GM23338 (cell line): ENCODE measurements around the gene FGFR2. TPM values are rescaled to one million over a fixed set of nuclear protein-coding genes. Genes with fewer than 3 reads are reported as not detected.

Experiments used
- ATAC-seq: fragments of 200-7000 bp; cut with Tn5 transposase; 3 replicates; pipeline ENCODE4 v1.9.1; 2020
- DNase-seq: peaks from one replicate; pipeline ENCODE4 v3.0.0-alpha.2; 2015; ENCODE audit warnings: low spot score
- H2AFZ ChIP-seq: fragments of 200-600 bp; sonication (generic); 2 replicates; pipeline ENCODE4 v1.8.0; 2016; ENCODE audit warnings: antibody characterized with exemption, mild to moderate bottlenecking, moderate library complexity
- H3F3A ChIP-seq: fragments of 200-600 bp; sonication (generic); replicated peaks from 2 replicates; pipeline ENCODE4 v1.8.0; 2017; ENCODE audit warnings: antibody characterized with exemption, mixed run types, low read depth
- H3K27ac ChIP-seq: fragments of 200-600 bp; sonication (generic); 2 replicates; pipeline ENCODE4 v1.6.1; 2016; ENCODE audit warnings: low read depth
- H3K27me3 ChIP-seq: fragments of 200-600 bp; sonication (generic); 2 replicates; pipeline ENCODE4 v1.8.0; 2016; ENCODE audit warnings: mild to moderate bottlenecking, mixed run types, moderate library complexity; ENCODE audit not compliant: insufficient read depth
- H3K36me3 ChIP-seq: fragments of 200-600 bp; sonication (generic); 2 replicates; pipeline ENCODE4 v1.8.0; 2016; ENCODE audit warnings: mild to moderate bottlenecking; ENCODE audit not compliant: insufficient read depth
- H3K4me1 ChIP-seq: fragments of 200-600 bp; sonication (generic); 2 replicates; pipeline ENCODE4 v1.8.0; 2016; ENCODE audit warnings: mild to moderate bottlenecking, moderate library complexity; ENCODE audit not compliant: insufficient read depth
- H3K4me2 ChIP-seq: fragments of 200-600 bp; sonication (generic); 2 replicates; pipeline ENCODE4 v1.7.1; 2017; ENCODE audit warnings: mixed run types
- H3K4me3 ChIP-seq: fragments of 200-600 bp; sonication (generic); 2 replicates; pipeline ENCODE4 v1.6.1; 2016; ENCODE audit warnings: mixed run types
- H3K79me2 ChIP-seq: fragments of 200-600 bp; sonication (generic); replicated peaks from 2 replicates; pipeline ENCODE4 v1.8.0; 2017; ENCODE audit warnings: mild to moderate bottlenecking; ENCODE audit not compliant: insufficient read depth
- H3K9me2 ChIP-seq: fragments of 200-600 bp; sonication (generic); 2 replicates; pipeline ENCODE4 v1.8.0; 2017; ENCODE audit not compliant: insufficient read depth
- H4K20me1 ChIP-seq: fragments of 200-600 bp; sonication (generic); replicated peaks from 2 replicates; pipeline ENCODE4 v1.8.0; 2017; ENCODE audit warnings: mild to moderate bottlenecking; ENCODE audit not compliant: insufficient read depth
- H3K27ac Mint-ChIP-seq: 2 replicates; pipeline ENCODE4 v1.8.0; 2020; ENCODE audit warnings: inconsistent platforms, mild to moderate bottlenecking, moderate library complexity, mixed read lengths
- H3K27me3 Mint-ChIP-seq: 3 replicates; pipeline ENCODE4 v1.8.0; 2022; ENCODE audit warnings: low read depth, mild to moderate bottlenecking, moderate library complexity, mixed read lengths, inconsistent platforms; ENCODE audit not compliant: insufficient read depth, poor library complexity
- H3K36me3 Mint-ChIP-seq: 3 replicates; pipeline ENCODE4 v1.8.0; 2021; ENCODE audit warnings: low read depth, mild to moderate bottlenecking, inconsistent platforms, moderate library complexity, mixed read lengths
- H3K4me1 Mint-ChIP-seq: 3 replicates; pipeline ENCODE4 v1.8.0; 2020; ENCODE audit warnings: mild to moderate bottlenecking, inconsistent platforms, mixed read lengths
- H3K4me3 Mint-ChIP-seq: 3 replicates; pipeline ENCODE4 v1.8.0; 2021; ENCODE audit warnings: moderate library complexity, mild to moderate bottlenecking, inconsistent platforms, mixed read lengths
- H3K9me3 Mint-ChIP-seq: 3 replicates; pipeline ENCODE4 v1.8.0; 2020; ENCODE audit warnings: moderate library complexity, mild to moderate bottlenecking, inconsistent platforms, mixed read lengths
- CREB1 ChIP-seq: fragments of 250-450 bp; sonication (Bioruptor Pico); IDR thresholded peaks from 2 replicates; pipeline ENCODE4 v1.5.0; 2020; ENCODE audit warnings: low read depth, mild to moderate bottlenecking, moderate library complexity
- EZH2 ChIP-seq: fragments of 200-600 bp; sonication (generic); IDR thresholded peaks from one replicate; pipeline ENCODE4 v1.8.0; 2017; ENCODE audit warnings: antibody characterized with exemption, mild to moderate bottlenecking, low read depth; ENCODE audit not compliant: unreplicated experiment
- EZH2phosphoT487 ChIP-seq: fragments of 200-600 bp; sonication (generic); IDR thresholded peaks from one replicate; pipeline ENCODE4 v1.8.1; 2018; ENCODE audit warnings: antibody characterized with exemption; ENCODE audit not compliant: unreplicated experiment
- JUNB ChIP-seq: IDR thresholded peaks from one replicate; pipeline ENCODE4 v1.6.1; 2016; ENCODE audit warnings: antibody characterized with exemption; ENCODE audit not compliant: unreplicated experiment
- NANOG ChIP-seq: IDR thresholded peaks from 2 replicates; pipeline ENCODE4 v1.6.1; 2016; ENCODE audit warnings: antibody characterized with exemption, borderline replicate concordance
- POLR2AphosphoS5 ChIP-seq: IDR thresholded peaks from 2 replicates; pipeline ENCODE4 v1.6.1; 2016; ENCODE audit warnings: antibody characterized with exemption, low read depth
- STAT1 ChIP-seq: IDR thresholded peaks from one replicate; pipeline ENCODE4 v1.6.1; 2016; ENCODE audit warnings: antibody characterized with exemption; ENCODE audit not compliant: unreplicated experiment
- ZNF114 ChIP-seq: fragments of 250-450 bp; sonication (Bioruptor Pico); IDR thresholded peaks from 2 replicates; pipeline ENCODE4 v1.5.0; 2020; ENCODE audit warnings: mild to moderate bottlenecking, moderate library complexity
- ZNF331 ChIP-seq: fragments of 250-450 bp; sonication (Bioruptor Pico); IDR thresholded peaks from 2 replicates; pipeline ENCODE4 v1.5.0; 2020; ENCODE audit warnings: low read depth, mild to moderate bottlenecking, moderate library complexity
- polyA plus RNA-seq: library from polyadenylated mRNA; unstranded; fragments of >200 nt; fragmentation: Nextera tagmentation; extraction: Ambion mirVana; gene quantifications from 2 replicates; pipeline ENCODE4 v1.2.1, GENCODE V29; 2016
- total RNA-seq: library from RNA; depleted of rRNA; stranded (reverse); fragments of >200 nt; shearing (Covaris generic); gene quantifications from 2 replicates; pipeline ENCODE4 v1.2.3, GENCODE V29; 2014
- TF ChIP-seq, protein P1 (sequence below), 2 experiments: fragments of 200-600 bp in 1 of 2; sonication (generic) in 1 of 2; conservative IDR thresholded peaks; 2 replicates each; pipeline versions ENCODE4 v1.5.1 to v1.6.1; 2016 to 2017; ENCODE audit warnings: antibody characterized with exemption in 2 of 2, low read depth in 2 of 2, mild to moderate bottlenecking in 2 of 2, moderate library complexity in 1 of 2
- TF ChIP-seq, protein P2 (sequence below): IDR thresholded peaks from 2 replicates; pipeline ENCODE4 v1.6.1; 2016; ENCODE audit warnings: antibody characterized with exemption
- TF ChIP-seq, protein P3 (sequence below): fragments of 250-450 bp; sonication (Bioruptor Pico); IDR thresholded peaks from 2 replicates; pipeline ENCODE4 v1.5.0; 2020; ENCODE audit warnings: mild to moderate bottlenecking, moderate library complexity
- TF ChIP-seq, protein P4 (sequence below): IDR thresholded peaks from one replicate; pipeline ENCODE4 v1.6.1; 2018; ENCODE audit warnings: antibody characterized with exemption; ENCODE audit not compliant: unreplicated experiment

The FGFR2 gene
- total and polyA plus RNA-seq, 2 experiments from 2014 or later, result 31.1 to 106 TPM

DNA sequence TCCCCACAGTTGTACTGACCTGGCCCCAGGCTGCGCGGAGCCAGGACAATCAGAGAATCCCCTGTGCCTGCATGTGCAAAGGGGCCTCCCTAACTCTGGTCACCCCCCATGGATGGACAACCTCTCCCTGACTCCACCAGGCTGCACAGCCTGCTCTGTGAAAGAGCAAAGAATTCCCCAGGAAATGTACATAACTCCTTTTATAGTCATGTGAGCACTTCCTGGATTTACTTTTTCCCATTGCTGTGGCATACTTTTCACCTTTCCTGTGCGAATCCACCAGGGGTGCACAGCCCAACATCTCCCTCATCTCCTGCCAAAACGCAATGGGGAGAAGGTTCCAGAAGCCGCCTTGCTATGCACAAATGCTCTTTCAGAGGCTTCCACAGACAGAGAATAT lies 27.9 kb downstream of the FGFR2 start:
- H3K36me3 Mint-ChIP-seq, result peaks cover 16% of the 10 kb centered on the region
- no peaks in the 10 kb centered on the region for H3K9me2 ChIP-seq
- no peaks in the 10 kb centered on the region for H3K9me3 Mint-ChIP-seq
- peak overlapping the region; percentile 23; the same call in 1 of the 3 replicates for H3K4me3 Mint-ChIP-seq
- peaks cover 100% of the 10 kb centered on the region for H3K79me2 ChIP-seq
- DNase-seq (no peak), ATAC-seq (peak; percentile 6; the same call in 1 of the 3 replicates)
- no peak overlapping the region; the same call in 1 of the 2 replicates for H3K27ac Mint-ChIP-seq
- no peak overlapping the region for H2AFZ ChIP-seq
- TF ChIP-seq, protein P1, sequence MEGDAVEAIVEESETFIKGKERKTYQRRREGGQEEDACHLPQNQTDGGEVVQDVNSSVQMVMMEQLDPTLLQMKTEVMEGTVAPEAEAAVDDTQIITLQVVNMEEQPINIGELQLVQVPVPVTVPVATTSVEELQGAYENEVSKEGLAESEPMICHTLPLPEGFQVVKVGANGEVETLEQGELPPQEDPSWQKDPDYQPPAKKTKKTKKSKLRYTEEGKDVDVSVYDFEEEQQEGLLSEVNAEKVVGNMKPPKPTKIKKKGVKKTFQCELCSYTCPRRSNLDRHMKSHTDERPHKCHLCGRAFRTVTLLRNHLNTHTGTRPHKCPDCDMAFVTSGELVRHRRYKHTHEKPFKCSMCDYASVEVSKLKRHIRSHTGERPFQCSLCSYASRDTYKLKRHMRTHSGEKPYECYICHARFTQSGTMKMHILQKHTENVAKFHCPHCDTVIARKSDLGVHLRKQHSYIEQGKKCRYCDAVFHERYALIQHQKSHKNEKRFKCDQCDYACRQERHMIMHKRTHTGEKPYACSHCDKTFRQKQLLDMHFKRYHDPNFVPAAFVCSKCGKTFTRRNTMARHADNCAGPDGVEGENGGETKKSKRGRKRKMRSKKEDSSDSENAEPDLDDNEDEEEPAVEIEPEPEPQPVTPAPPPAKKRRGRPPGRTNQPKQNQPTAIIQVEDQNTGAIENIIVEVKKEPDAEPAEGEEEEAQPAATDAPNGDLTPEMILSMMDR (conservative IDR thresholded peaks at IDR 0.05; ENCODE audit: low read depth in 2 of 2), result no peak
- TF ChIP-seq EZH2 (no peak), STAT1 (no peak), ZNF114 (CRISPR knock-in tag) (no peak), CREB1 (CRISPR knock-in tag) (no peak), POLR2AphosphoS5 (no peak), NANOG (no peak), JUNB (no peak), ZNF331 (CRISPR knock-in tag) (no peak), EZH2phosphoT487 (no peak)
- TF ChIP-seq, protein P2, sequence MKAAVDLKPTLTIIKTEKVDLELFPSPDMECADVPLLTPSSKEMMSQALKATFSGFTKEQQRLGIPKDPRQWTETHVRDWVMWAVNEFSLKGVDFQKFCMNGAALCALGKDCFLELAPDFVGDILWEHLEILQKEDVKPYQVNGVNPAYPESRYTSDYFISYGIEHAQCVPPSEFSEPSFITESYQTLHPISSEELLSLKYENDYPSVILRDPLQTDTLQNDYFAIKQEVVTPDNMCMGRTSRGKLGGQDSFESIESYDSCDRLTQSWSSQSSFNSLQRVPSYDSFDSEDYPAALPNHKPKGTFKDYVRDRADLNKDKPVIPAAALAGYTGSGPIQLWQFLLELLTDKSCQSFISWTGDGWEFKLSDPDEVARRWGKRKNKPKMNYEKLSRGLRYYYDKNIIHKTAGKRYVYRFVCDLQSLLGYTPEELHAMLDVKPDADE, result no peak
- TF ChIP-seq, protein P3, sequence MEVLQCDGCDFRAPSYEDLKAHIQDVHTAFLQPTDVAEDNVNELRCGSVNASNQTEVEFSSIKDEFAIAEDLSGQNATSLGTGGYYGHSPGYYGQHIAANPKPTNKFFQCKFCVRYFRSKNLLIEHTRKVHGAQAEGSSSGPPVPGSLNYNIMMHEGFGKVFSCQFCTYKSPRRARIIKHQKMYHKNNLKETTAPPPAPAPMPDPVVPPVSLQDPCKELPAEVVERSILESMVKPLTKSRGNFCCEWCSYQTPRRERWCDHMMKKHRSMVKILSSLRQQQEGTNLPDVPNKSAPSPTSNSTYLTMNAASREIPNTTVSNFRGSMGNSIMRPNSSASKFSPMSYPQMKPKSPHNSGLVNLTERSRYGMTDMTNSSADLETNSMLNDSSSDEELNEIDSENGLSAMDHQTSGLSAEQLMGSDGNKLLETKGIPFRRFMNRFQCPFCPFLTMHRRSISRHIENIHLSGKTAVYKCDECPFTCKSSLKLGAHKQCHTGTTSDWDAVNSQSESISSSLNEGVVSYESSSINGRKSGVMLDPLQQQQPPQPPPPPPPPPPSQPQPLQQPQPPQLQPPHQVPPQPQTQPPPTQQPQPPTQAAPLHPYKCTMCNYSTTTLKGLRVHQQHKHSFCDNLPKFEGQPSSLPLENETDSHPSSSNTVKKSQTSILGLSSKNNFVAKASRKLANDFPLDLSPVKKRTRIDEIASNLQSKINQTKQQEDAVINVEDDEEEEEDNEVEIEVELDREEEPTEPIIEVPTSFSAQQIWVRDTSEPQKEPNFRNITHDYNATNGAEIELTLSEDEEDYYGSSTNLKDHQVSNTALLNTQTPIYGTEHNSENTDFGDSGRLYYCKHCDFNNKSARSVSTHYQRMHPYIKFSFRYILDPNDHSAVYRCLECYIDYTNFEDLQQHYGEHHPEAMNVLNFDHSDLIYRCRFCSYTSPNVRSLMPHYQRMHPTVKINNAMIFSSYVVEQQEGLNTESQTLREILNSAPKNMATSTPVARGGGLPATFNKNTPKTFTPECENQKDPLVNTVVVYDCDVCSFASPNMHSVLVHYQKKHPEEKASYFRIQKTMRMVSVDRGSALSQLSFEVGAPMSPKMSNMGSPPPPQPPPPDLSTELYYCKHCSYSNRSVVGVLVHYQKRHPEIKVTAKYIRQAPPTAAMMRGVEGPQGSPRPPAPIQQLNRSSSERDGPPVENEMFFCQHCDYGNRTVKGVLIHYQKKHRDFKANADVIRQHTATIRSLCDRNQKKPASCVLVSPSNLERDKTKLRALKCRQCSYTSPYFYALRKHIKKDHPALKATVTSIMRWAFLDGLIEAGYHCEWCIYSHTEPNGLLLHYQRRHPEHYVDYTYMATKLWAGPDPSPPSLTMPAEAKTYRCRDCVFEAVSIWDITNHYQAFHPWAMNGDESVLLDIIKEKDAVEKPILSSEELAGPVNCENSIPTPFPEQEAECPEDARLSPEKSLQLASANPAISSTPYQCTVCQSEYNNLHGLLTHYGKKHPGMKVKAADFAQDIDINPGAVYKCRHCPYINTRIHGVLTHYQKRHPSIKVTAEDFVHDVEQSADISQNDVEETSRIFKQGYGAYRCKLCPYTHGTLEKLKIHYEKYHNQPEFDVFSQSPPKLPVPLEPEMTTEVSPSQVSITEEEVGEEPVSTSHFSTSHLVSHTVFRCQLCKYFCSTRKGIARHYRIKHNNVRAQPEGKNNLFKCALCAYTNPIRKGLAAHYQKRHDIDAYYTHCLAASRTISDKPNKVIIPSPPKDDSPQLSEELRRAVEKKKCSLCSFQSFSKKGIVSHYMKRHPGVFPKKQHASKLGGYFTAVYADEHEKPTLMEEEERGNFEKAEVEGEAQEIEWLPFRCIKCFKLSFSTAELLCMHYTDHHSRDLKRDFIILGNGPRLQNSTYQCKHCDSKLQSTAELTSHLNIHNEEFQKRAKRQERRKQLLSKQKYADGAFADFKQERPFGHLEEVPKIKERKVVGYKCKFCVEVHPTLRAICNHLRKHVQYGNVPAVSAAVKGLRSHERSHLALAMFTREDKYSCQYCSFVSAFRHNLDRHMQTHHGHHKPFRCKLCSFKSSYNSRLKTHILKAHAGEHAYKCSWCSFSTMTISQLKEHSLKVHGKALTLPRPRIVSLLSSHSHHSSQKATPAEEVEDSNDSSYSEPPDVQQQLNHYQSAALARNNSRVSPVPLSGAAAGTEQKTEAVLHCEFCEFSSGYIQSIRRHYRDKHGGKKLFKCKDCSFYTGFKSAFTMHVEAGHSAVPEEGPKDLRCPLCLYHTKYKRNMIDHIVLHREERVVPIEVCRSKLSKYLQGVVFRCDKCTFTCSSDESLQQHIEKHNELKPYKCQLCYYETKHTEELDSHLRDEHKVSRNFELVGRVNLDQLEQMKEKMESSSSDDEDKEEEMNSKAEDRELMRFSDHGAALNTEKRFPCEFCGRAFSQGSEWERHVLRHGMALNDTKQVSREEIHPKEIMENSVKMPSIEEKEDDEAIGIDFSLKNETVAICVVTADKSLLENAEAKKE (CRISPR knock-in tag), result no peak
- TF ChIP-seq, protein P4, sequence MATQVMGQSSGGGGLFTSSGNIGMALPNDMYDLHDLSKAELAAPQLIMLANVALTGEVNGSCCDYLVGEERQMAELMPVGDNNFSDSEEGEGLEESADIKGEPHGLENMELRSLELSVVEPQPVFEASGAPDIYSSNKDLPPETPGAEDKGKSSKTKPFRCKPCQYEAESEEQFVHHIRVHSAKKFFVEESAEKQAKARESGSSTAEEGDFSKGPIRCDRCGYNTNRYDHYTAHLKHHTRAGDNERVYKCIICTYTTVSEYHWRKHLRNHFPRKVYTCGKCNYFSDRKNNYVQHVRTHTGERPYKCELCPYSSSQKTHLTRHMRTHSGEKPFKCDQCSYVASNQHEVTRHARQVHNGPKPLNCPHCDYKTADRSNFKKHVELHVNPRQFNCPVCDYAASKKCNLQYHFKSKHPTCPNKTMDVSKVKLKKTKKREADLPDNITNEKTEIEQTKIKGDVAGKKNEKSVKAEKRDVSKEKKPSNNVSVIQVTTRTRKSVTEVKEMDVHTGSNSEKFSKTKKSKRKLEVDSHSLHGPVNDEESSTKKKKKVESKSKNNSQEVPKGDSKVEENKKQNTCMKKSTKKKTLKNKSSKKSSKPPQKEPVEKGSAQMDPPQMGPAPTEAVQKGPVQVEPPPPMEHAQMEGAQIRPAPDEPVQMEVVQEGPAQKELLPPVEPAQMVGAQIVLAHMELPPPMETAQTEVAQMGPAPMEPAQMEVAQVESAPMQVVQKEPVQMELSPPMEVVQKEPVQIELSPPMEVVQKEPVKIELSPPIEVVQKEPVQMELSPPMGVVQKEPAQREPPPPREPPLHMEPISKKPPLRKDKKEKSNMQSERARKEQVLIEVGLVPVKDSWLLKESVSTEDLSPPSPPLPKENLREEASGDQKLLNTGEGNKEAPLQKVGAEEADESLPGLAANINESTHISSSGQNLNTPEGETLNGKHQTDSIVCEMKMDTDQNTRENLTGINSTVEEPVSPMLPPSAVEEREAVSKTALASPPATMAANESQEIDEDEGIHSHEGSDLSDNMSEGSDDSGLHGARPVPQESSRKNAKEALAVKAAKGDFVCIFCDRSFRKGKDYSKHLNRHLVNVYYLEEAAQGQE, result no peak
- no peaks in the 10 kb centered on the region for H3K27me3 Mint-ChIP-seq
- H3F3A ChIP-seq, result no peaks in the 10 kb centered on the region
- peaks cover 83% of the 10 kb centered on the region for H3K4me1 Mint-ChIP-seq
- peaks cover 85% of the 10 kb centered on the region for H3K4me1 ChIP-seq
- H3K4me2 ChIP-seq, result peak overlapping the region; percentile 53
- H3K36me3 ChIP-seq, result no peaks in the 10 kb centered on the region
- H3K4me3 ChIP-seq, result no peak overlapping the region
- peaks cover 85% of the 10 kb centered on the region for H4K20me1 ChIP-seq
- peak overlapping the region; percentile 63; the same call in 1 of the 2 replicates for H3K27ac ChIP-seq
- H3K27me3 ChIP-seq, result no peaks in the 10 kb centered on the region
